NCI-H1436 (cell line): ENCODE data around the gene ATP6V1G1.
"Not testable (repeated sequence)": the region's sequence is repeated elsewhere in the genome, so short reads cannot be mapped to it uniquely, and the experiment has no call there.

Source experiments
- DNase-seq: peaks from one replicate; lab custom pipeline; 2025; lab: John Stamatoyannopoulos, UW

Gene ATP6V1G1, protein sequence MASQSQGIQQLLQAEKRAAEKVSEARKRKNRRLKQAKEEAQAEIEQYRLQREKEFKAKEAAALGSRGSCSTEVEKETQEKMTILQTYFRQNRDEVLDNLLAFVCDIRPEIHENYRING

DNA sequence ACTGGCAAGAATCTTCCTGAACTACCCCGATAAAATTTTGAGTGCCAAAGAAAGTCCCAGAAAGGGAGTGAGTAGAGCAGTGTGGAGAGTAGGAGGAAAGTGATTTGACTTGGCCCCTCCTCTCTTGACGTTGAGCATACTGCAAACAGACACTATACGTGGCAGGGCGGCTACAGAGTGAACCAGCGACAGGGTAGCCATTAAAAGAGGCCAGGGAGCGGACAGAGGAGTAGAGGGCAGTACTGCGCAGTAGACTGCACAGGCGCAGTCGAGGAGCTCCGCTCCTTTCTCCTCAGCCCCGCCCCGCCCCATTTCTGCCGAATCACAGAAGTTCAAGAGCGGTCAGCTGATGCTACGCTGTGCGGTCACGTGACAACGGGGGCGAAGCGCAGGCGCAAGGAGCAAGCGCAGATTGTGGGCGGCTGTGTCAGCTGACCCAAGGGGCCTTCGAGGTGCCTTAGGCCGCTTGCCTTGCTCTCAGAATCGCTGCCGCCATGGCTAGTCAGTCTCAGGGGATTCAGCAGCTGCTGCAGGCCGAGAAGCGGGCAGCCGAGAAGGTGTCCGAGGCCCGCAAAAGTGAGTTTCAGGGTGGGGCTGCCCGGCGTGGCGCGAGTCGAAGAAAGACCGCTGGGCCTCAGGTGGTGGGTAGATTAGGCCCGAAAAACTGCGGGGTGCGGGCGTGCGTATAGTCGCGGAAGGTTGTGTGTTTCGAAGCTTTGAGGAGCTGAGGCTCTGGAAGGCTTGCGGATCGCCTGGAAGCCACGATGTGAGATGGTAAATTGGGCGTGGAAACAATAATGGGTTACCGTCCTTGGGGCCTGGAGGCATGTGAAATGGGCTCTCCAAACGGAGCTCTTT, at the start of gene ATP6V1G1:
Gene ATP6V1G1, plus strand, starts transcription at position 425 of the 858 bp plus-strand sequence. Its CDS starts 70 bp downstream, at position 495.
- peak; percentile 99 for DNase-seq

DNA sequence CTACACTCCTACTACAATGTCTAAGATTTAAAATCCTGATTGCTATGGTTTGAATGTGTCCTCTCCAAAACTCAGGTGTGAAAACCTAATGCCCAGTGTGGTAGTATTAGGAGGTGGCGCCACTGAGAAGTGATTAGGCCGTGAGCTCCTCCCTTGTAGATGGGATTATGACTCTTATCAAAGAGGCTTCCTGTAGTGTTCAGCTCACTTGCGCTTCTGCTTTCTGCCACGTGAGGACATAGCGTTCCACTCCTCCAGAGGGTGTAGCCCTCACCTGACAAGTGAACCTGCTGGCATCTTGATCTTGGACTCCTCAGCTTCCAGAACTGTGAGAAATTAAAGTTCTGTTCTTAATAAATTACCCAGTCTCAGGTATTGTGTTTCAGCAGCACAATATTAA, 49.3 kb upstream of the ATP6V1G1 start:
- DNase-seq = no peak

DNA sequence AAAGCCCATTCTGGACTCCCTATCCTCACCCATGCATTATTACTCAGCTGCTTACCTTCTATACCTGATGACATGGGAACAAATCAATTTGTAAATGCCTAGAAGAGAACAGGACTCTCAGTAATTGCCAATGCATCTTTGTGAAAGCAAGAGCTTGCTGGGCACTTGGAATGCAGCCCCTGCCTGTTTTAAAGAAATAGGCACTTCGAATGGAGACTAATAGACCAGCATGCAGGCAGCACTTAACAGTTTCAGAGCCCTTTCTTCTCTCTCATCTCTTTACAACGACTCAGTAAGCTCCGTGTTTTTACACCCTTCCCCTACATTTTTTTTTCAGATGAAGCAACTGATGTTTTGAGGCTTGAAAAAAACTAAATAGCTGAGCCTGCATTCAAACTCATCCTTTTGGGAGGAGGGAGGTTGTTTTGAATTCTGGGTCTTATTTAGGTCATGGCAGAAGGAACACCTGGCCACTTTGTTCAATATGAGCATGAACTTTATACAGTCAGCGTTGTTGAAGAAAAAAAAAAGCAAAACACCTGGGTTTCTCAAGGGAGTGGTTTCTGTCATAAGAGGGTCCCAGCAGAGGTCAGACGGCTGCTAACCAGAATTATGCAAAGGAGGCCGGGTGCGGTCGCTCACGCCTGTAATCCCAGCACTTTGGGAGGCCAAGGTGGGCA, 47.7 kb upstream of the ATP6V1G1 start:
- DNase-seq = no peak

DNA sequence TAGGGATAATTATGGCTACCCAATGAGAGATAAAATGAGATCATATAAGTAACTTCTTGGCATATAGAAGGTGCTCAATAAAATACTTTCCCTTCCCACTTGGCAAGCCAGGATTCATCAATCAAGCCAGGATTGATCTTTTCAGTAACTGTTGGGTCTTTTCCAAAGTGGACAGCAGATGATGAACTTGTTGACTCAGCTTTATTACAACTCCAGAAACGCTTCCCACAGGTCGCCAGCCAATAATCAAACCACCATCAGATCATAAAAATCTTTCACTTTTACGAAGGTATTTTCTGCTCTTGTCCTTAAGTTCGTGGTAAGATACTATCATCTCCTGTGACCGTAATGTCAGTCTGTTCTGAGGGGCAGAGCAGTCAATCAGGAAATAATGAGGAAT, 42.5 kb upstream of the ATP6V1G1 start:
- no peak for DNase-seq

DNA sequence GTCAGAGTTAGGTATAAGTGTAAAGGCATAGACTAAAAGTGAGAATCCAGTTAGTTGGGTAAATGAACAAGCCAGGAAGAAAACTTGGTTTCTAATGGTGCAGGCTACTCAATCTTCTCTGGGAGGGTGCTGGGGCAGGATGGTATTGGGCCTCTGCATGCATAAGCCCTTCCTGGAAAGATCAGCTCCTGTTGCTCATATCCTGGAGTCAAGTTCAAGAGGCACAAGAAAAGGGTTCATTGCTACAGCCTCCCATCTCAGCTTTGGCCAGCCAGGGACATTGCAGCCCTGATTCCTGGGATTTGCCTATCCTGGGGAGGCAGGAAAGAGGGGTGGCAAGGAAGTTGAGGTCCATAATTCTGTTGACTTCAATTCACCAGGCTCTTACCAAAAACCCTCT, 40.7 kb upstream of the ATP6V1G1 start:
- DNase-seq = no peak

DNA sequence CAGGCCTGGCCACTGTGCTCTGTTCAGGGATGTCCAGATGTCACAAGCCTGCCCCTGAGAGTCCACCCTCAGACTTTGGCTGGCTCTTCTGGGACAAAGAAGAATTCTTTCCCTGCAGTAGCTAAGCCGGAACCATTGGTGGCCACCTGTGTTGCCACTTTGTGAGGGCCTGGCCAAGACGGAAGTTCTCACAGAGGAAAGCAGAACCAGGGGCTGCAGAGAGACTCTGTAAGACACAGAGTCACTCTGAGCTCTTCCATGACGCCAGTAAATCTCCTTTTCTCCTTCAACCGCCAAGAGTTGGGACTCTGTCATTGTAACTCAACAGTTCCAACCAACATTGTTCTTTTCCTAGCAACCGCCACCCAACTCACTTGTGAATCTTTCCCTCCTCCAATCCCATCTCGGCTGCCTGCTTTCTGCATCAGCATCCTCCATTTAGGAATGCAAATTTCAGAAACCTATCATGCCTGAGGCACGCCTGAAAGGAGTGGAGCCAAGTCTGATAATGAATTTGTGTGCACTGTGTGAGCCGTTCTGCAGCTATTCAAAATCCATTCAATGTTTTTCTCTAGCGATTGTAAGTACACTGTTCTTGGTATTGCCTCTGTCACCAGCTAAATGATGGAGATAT, 37.8 kb upstream of the ATP6V1G1 start:
- DNase-seq = no peak

DNA sequence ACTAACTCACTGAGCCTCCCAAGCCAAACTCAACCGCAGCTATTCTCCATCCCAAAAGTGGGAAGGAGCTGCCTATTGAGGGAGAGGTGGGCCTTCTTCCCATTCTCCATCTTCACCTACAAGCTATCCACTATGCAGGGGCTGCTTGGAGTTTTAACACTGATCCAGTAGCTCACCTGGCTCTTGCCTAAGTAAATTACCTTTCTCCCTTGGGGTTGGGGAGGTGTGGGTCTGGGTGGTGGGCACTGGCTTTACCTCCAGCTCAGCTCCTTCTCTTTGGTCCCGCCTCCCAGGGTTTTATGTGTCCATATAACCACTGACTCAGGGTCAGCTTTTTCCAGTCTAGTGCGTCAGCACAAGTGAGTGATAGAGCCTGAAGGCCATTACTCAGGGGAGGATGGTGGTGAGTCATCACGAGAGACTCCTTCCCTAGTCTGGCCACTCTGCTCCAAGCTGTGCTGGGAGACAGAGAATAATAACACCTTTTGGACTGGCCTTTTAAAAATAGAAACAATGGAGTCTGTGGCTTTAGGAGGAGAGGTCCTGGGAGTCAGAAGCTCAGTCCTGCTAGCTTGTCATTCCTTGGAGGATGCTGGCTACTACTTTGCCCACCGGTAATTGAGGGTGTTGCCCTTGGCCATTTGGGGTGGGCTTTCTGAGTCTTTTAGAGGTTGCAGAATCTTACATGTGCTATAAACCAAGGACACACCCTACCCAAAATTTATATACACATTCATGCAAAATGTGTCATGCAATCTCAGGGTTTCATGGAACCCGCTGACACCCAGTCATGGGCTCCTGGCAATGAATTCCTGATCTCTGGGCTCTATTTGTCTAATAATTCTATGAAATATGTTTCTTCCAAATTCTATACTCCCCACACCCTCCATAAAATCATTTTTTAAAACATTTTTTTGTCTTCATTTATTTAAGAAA, 35.6 kb upstream of the ATP6V1G1 start:
- DNase-seq = no peak

DNA sequence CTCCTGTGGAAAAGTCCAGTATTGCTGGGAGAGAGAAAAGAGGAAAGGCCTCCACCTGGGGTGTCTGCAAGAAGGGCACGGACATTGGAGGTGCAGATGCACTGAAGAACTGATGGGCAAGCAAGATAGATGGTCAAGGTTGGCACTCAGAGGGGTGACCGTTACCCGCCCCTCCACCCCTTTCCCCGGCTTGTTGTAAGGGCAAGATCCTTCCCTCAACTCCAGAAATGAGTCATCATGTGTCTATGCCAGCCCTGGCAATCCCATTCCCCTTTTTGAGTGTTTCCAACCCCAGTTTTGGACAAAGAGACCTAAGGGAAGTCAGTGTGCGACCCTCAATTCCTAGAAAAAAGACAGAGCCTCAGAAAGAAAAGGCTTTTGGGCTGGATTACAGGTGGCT, 34.9 kb upstream of the ATP6V1G1 start:
- DNase-seq = no peak

DNA sequence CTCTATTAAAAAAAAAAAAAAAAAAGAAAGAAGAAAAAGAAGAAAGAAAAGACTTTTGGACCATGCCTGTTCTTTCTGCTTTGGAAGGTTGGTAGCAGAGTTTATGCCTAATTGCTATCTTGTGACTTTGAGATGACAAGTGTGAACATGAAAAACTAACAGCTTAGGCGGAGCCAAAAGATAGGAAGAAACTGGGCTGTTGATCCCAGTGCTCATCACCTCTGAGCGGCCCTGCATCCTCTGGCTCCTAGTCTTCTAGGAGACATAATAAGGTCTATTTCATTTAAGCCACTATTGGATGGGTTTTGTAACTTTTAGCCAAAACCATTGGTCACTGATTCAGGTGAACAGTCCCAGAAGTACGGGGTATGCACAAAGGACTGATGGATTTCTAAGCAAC, 34.4 kb upstream of the ATP6V1G1 start:
- no peak for DNase-seq

DNA sequence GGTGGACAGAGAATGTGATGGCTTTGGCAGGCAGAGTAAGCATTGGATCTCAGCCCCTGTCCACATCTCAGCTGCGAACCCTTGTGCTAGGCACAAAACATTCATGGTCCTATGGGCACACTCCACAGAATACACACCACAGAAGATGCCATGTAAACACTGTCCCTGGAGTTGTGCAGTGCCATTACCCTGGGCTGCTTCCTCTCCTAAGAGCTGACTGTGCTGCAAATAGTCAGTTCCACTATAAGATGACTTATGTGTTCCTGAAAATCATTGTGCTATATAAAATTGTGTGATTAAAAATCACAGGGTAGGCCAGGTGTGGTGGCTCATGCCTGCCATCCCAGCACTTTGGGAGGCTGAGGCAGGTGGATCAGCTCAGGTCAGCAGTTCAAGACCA, 31.9 kb upstream of the ATP6V1G1 start:
- no peak for DNase-seq

DNA sequence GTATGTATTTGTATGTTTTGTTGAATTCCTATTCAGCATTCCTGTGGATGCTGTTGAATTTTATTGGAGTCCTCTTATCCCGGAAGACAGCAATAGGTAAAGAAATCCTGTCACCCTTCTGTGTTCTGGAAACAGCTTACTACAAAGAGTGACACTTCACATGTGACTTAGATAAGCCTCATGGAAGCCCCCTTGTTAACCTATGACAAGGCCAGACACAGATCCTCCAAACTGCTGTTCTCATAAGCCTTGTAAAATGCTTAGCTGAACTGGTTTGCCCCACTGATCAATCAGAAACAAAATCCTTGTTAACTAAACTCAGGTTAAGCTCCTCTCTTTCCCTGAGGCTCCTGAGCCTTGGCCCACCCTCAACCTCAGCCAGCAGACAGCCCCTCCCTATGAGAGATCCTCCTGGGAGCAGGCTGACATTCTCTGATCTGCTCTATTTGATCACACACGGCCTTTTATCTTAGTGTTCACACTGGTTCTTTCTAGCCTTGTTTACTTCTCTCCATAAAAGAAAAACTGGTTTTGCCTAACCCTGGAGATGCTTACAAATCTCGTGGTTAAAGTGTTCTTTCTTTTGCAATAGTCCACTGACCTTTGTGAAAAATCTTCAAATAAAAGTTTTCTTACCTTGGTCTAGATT, 29.4 kb upstream of the ATP6V1G1 start:
- no peak for DNase-seq

DNA sequence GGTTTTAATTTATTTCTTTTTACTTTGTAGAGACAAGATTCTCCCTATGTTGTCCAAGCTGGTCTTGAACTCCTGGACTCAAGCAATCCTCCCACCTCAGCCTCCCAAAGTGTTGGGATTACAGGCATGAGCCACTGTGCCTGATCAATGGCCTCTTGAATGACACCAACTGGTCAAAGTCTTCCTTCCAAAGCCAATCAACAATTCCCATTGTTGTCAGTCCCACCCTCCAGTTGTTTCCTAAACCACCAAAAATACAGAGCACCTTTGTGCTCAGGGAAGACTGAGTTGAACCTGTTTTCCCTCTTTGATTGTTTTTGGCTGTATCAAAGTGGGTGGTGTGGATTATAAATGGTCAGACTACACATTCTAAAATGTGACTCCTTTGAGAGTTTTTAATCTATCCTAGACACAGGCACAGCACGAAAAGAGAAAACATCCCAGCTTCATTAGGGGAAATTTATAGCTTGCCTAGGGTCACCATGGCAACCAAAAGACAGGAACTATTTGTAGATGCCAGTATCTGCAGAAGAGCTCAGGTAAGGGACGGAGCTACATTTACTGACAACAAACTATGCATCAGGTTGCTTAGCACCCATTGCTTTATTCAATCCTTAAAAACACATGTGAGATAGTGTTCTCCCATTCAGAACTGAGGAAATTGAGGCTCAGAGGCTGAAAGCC, 27.6 kb upstream of the ATP6V1G1 start:
- no peak for DNase-seq

DNA sequence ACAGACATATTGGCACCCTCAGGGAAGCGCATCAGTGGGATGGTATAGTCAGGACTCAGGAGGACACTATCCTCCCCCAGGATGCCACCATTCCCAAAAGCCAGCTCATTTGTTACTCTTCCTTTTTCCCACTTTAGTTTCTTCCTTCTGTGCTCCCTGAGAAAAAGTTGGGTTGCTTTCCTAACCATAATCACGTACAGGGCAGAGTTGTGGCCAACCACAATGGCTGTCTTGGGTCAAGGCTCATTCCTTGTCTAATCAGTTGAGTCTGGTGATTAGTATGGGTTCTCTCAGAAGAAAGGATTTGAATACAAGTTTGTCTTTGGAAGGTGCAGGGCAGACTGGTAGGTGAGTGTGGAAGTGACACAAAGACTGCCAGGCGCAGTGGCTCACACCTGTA, 26.6 kb upstream of the ATP6V1G1 start:
- no peak for DNase-seq

DNA sequence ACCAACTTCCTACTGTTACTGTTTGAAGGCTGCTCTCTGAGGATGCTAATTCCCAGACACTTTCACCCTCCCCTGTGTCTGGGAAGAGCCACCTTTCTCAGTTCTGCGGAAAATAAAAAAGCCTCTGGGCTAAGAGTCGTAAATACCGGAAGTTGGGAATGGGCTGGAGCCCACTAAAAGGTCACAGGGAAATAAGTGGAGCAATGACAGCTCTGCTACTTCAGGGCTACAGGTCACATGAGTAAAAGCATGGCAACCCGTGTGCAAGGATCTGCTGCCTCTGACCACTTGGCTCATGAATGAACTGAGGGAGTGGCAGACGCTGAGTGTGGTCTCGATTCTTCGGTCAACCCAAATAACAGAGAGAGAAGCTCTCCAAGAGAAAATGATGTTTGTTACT, 25.8 kb upstream of the ATP6V1G1 start:
- DNase-seq = no peak

DNA sequence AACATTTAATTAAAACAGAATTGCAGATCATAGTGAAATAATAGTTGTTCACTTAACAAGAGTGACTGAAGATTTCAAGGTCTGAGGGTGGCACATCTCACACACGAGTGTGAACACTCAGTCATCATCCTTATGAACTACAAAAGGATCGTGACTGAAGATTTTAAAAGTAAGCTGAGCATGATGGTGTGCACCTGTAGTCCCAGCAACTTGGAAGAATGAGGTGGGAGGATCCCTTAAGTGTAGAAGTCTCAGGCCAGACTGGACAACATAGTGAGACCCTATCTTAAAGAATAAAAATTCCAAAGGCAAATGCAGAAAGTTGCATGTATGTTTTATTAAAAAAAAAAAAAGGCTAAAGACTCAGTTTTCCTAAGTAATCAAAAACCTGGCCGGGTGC, 22.4 kb upstream of the ATP6V1G1 start:
- DNase-seq = no peak

DNA sequence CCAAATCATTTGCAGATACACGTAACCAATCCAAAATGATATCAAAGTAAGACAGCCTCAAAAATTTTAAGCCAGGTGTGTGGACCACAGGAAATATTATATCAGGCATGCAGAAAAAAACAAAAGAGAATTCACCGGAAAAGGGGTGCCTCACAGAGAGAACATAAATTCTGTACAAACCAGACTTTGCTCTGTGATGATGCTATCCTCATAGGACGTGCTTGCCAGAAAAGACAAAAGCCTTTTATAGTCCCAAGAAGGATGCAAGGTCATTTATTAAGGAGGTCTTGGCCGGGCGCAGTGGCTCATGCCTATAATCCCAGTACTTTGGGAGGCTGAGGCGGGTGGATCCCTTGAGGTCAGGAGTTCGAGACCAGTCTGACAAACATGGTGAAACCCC, 16.8 kb upstream of the ATP6V1G1 start:
- no peak for DNase-seq

DNA sequence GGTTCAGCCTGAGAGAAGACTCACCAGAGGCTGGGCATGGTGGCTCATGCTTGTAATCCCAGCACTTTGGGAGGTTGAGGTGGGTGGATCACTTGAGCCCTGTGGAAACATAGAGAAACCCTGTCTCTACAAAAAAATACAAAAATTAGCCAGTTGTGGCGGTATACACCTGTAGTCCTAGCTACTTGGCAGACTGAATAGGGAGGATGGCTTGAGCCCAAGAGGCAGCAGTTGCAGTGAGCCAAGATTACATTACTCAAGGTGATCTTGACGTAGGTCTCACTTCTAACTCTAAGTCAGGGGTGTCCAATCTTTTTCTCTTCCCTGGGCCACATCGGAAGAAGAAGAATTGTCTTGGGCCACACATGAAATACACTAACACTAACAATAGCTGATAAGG, 16.2 kb upstream of the ATP6V1G1 start:
- DNase-seq = no peak

DNA sequence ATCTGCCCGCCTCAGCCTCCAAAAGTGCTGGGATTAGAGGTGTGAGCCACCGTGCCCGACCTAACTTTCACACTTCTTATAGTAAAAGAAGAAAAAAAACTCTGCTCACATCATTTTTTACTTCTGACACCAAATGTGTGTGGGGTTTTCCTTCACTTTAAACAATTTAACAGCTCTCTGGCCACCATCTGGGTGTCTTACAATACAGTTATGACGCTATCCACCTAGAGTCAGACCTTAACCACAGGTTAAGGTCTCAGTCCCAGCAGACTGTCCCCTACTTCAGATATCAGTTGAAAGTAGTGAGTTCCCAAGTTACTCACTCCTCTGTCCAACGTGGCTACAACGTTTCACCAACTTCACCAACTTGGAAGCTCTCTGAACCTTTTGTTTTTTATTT, 15.4 kb upstream of the ATP6V1G1 start:
- DNase-seq = no peak

DNA sequence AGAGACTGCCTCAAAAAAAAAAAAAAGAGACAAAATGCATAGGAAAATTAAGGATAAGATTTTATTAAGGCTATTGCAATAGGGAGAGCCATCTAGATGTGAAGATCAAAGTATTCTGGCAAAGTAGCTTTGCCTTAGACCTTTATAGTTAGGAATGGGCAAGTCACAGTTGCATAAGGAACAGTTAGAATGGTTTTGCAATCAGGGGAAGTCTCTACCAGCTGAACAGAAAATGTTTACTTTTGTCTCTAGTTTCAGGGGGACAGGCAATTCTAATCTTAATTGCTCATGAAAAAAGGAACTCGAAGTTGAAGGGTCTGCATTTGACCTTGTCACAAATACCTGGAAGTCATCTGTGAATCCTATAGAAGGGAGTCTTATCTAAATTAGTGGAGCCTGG, 13.1 kb upstream of the ATP6V1G1 start:
- DNase-seq = no peak

DNA sequence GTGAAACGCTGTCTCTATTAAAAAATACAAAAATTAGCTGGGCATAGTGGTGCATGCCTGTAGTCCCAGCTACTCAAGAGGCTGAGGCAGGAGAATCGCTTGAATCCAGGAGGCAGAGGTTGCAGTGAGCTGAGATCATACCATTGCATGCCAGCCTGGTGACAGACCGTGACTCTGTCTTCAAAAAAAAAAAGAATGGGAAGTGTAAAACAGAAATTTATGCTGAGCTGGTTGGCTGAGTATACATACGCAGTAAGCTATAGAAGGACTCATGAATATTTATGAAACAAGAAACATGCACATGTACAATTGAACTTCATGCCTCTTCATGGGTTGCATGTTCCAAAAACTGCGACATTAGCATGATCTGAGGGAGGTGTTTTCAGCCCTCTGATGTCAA, 10.8 kb upstream of the ATP6V1G1 start:
- DNase-seq = not testable (repeated sequence)

DNA sequence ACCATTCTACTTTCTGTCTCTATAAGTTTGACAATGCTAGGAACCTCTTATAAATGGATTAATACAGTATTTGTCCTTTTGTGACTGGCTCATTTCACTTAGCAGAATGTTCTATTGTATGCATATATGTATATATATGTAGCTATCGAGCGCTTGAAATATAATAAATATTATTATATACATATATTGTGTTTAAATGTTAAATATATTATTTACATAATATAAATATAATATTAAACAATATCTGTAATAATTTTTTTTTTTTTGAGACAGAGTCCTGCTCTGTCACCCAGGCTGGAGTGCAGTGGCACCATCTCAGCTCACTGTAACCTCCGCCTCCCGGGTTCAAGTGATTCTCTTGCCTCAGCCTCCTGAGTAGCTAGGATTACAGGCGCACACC, 9.4 kb upstream of the ATP6V1G1 start:
- DNase-seq = not testable (repeated sequence)
